ENCODE results near the gene TMEM101. TPM values are rescaled to one million over a fixed set of nuclear protein-coding genes. Genes with fewer than 3 reads are reported as not detected.
A peak's percentile ranks its signal among the peaks of the same experiment; 100 is the strongest.

Gene TMEM101
- total RNA-seq, 4 donors from 2014 or later = 22.9 to 30.7 (median 27.2) TPM

GRCh38 chr17:43988301-43988700, 26.5 kb downstream of the TMEM101 start:
- peaks cover 10 to 15% (median 10%) of the 10 kb centered on the region in 4 donors for H3K4me1 ChIP-seq
- H3K9me3 ChIP-seq = no peaks in the 10 kb centered on the region
- no peak for TF ChIP-seq EP300 (IDR thresholded peaks at IDR 0.05)
- no peak for TF ChIP-seq CTCF (IDR thresholded peaks at IDR 0.05)
- TF ChIP-seq POLR2AphosphoS5 (IDR thresholded peaks at IDR 0.05) = no peak
- TF ChIP-seq POLR2A (IDR thresholded peaks at IDR 0.05; ENCODE audit: low read depth) = no peak
- H3K27me3 ChIP-seq = peaks cover 0 to 61% (median 11%) of the 10 kb centered on the region in 4 donors
- intact Hi-C loops (cut with DNase I) = no loop called here
- whole genome bisulfite sequencing = 93% methylated on average over 9 of the region's 9 CpGs
- no peaks in the 10 kb centered on the region for H3K36me3 ChIP-seq
- no peak overlapping the region for H3K4me3 ChIP-seq
- no peak for DNase-seq (ENCODE audit: extremely low spot score)
- H3K27ac ChIP-seq (replicated peaks in 1 of 4) = no peak overlapping the region

- TF ChIP-seq POLR2AphosphoS5 (IDR thresholded peaks at IDR 0.05) (no peak), EP300 (IDR thresholded peaks at IDR 0.05) (no peak), CTCF (IDR thresholded peaks at IDR 0.05) (no peak), POLR2A (IDR thresholded peaks at IDR 0.05; ENCODE audit: low read depth) (no peak)
- Histone ChIP-seq H3K4me1 (peaks cover 11 to 15% (median 11%) of the 10 kb centered on the region in 4 donors), H3K4me3 (no peak overlapping the region), H3K9me3 (no peaks in the 10 kb centered on the region), H3K36me3 (no peaks in the 10 kb centered on the region), H3K27ac (replicated peaks in 1 of 4) (no peak overlapping the region), H3K27me3 (peaks cover 3 to 65% (median 20%) of the 10 kb centered on the region in 4 donors)
- intact Hi-C loops (cut with DNase I) = no loop called here
- DNase-seq (ENCODE audit: extremely low spot score) = no peak
- 73% methylated on average over 12 of the region's 12 CpGs for WGBS
Observed at GRCh38 chr17:43987131-43988021, 27.4 kb downstream of the TMEM101 start.

DNA sequence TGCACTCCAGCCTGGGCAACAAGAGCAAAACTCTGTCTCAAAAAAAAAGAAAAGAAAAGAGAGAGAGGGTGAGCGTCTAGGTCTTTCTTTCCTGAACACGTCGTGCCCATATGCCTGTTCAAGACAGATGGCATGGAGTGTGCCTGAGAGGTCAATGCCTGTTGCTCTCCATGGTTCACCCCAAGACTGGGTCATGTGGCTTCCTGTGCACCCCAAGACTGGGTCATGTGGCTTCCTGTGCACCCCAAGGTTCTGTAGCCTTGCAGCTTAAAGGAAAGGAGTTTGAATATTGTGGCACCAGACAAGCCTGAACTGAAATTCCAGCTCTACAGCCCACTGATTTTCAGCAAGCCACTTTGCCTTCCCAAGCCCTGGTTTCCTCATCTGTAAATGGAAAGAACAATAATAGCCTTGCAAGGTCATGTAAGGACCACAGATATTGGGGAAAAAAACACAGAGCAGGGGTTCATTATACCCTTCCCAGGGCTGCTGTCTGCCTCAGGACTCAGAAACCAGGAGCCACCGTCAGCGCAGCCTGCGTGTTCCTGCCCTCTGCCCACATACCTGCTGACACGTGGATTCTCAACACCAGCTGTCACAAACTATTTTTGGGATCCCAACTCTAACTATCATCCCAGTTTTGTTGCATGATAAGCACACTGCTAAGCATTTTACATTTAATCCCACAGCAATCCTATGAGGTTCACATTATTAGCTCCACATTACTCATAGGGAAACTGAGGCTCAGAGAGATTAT, 28.4 kb downstream of the TMEM101 start:
- Histone ChIP-seq H3K36me3 (no peaks in the 10 kb centered on the region), H3K9me3 (no peaks in the 10 kb centered on the region), H3K27me3 (peaks cover 3 to 65% (median 21%) of the 10 kb centered on the region in 4 donors), H3K4me1 (peaks cover 11 to 15% (median 11%) of the 10 kb centered on the region in 4 donors), H3K4me3 (no peak overlapping the region), H3K27ac (replicated peaks in 1 of 4) (no peak overlapping the region)
- 86% methylated on average over 7 of the region's 7 CpGs for WGBS
- intact Hi-C loops (cut with DNase I) = no loop called here
- TF ChIP-seq EP300 (IDR thresholded peaks at IDR 0.05) (no peak), POLR2AphosphoS5 (IDR thresholded peaks at IDR 0.05) (no peak), POLR2A (IDR thresholded peaks at IDR 0.05; ENCODE audit: low read depth) (no peak), CTCF (IDR thresholded peaks at IDR 0.05) (no peak)
- DNase-seq (ENCODE audit: extremely low spot score) = no peak

DNA sequence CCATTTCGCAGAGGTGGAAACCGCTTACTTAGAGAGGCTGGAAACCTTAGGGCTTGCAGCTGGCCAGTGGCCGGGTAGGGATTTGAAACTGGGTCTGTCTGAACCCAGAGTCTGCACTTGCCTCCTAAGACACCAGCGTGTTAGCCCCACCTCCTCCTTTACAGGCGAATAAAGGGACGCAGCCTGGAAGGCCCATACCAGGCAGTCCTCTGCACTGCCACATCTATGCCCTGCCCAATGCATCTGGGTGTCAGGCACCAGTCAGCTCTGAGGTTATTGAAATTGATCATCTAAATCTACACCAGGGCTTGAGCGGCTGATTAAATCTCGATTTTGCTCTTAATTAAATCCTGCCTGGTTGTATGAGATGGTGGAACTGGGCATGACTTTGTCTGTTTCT, 30.2 kb downstream of the TMEM101 start:
- WGBS = 82% methylated on average over 8 of the region's 8 CpGs
- peaks cover 11 to 15% (median 11%) of the 10 kb centered on the region in 4 donors for H3K4me1 ChIP-seq
- intact Hi-C loops (cut with DNase I) = no loop called here
- H3K27ac ChIP-seq (replicated peaks in 1 of 4) = no peak overlapping the region
- H3K27me3 ChIP-seq = peaks cover 3 to 67% (median 21%) of the 10 kb centered on the region in 4 donors
- DNase-seq (ENCODE audit: extremely low spot score) = no peak
- no peaks in the 10 kb centered on the region for H3K36me3 ChIP-seq
- H3K9me3 ChIP-seq = no peaks in the 10 kb centered on the region
- TF ChIP-seq POLR2AphosphoS5 (IDR thresholded peaks at IDR 0.05) (no peak), CTCF (IDR thresholded peaks at IDR 0.05) (no peak), POLR2A (IDR thresholded peaks at IDR 0.05; ENCODE audit: low read depth) (no peak), EP300 (IDR thresholded peaks at IDR 0.05) (no peak)
- H3K4me3 ChIP-seq = peak overlapping the region; percentile 47 to 56 (median 48)
